WTC11 (cell line): Measurements from ENCODE around the gene MRO. TPM values are rescaled to one million over a fixed set of nuclear protein-coding genes. Genes with fewer than 3 reads are reported as not detected.

ENCODE experiments used
- ATAC-seq: fragments of 200-7000 bp; cut with Tn5 transposase; 2 replicates; pipeline ENCODE4 v1.10.0; 2021; ENCODE audit warnings: mild to moderate bottlenecking, moderate library complexity
- CTCF ChIA-PET: fragments of 300-600 bp; sonication (Branson Sonifier 250); formaldehyde crosslinking; loops from one replicate; lab custom pipeline; 2021; ENCODE audit warnings: antibody characterized with exemption; lab: Charles Lee
- POLR2A ChIA-PET: fragments of 350-600 bp; sonication (Branson Sonifier 250); formaldehyde crosslinking; loops from one replicate; lab custom pipeline; 2021; ENCODE audit warnings: antibody characterized with exemption; lab: Charles Lee
- DNase-seq: peaks from one replicate; pipeline ENCODE4 v3.0.0; 2021; ENCODE audit warnings: low spot score
- H3K27ac Mint-ChIP-seq: 2 replicates; pipeline ENCODE4 v1.8.0; 2021; ENCODE audit warnings: mixed read lengths
- H3K27me3 Mint-ChIP-seq: 2 replicates; pipeline ENCODE4 v1.8.0; 2021; ENCODE audit warnings: low read depth, mild to moderate bottlenecking, moderate library complexity, mixed read lengths
- H3K36me3 Mint-ChIP-seq: 2 replicates; pipeline ENCODE4 v1.8.0; 2021; ENCODE audit warnings: mixed read lengths
- H3K4me1 Mint-ChIP-seq: 2 replicates; pipeline ENCODE4 v1.8.0; 2022; ENCODE audit warnings: mixed read lengths
- H3K4me3 Mint-ChIP-seq: 2 replicates; pipeline ENCODE4 v1.8.0; 2021; ENCODE audit warnings: mild to moderate bottlenecking, moderate library complexity, mixed read lengths
- H3K9me3 Mint-ChIP-seq: 2 replicates; pipeline ENCODE4 v1.8.0; 2021; ENCODE audit warnings: mixed read lengths
- E2F5 ChIP-seq: sonication (generic); formaldehyde crosslinking; IDR thresholded peaks from 2 replicates; pipeline ENCODE4 v1.8.1; 2022; ENCODE audit warnings: mild to moderate bottlenecking, moderate library complexity, missing genetic modification reagents
- NFYB ChIP-seq: sonication (generic); formaldehyde crosslinking; conservative IDR thresholded peaks from 2 replicates; pipeline ENCODE4 v1.8.0; 2022; ENCODE audit warnings: low read depth, missing genetic modification reagents
- PRDM15 ChIP-seq: sonication (generic); formaldehyde crosslinking; IDR thresholded peaks from 2 replicates; pipeline ENCODE4 v1.8.0; 2022; ENCODE audit warnings: missing genetic modification reagents
- USF2 ChIP-seq: sonication (generic); formaldehyde crosslinking; IDR thresholded peaks from 2 replicates; pipeline ENCODE4 v1.8.1; 2023; ENCODE audit warnings: mild to moderate bottlenecking, missing genetic modification reagents, moderate library complexity
- ZNF263 ChIP-seq: sonication (generic); formaldehyde crosslinking; IDR thresholded peaks from 2 replicates; pipeline ENCODE4 v1.8.1; 2022; ENCODE audit warnings: low read depth, mild to moderate bottlenecking, moderate library complexity, missing genetic modification reagents
- ZNF671 ChIP-seq: fragments of 250-450 bp; sonication (Bioruptor Pico); IDR thresholded peaks from 2 replicates; pipeline ENCODE4 v1.8.0; 2021; ENCODE audit warnings: mild to moderate bottlenecking
- total RNA-seq: library from RNA; stranded (reverse); gene quantifications from 3 replicates; pipeline ENCODE4 v1.2.3, GENCODE V29; 2021
- TF ChIP-seq, protein P1 (sequence below): sonication (generic); formaldehyde crosslinking; conservative IDR thresholded peaks from 2 replicates; pipeline ENCODE4 v1.8.1; 2023; ENCODE audit warnings: mild to moderate bottlenecking, low read depth, missing genetic modification reagents, moderate library complexity

MRO gene
- total RNA-seq, 1 experiment from 2014 or later: 2.1 TPM

- no peak overlapping the region for H3K4me3 Mint-ChIP-seq
- H3K9me3 Mint-ChIP-seq: no peaks in the 10 kb centered on the region
- ATAC-seq (no peak), DNase-seq (no peak)
- POLR2A ChIA-PET: no interaction called here
- H3K4me1 Mint-ChIP-seq: no peaks in the 10 kb centered on the region
- no peak overlapping the region for H3K27ac Mint-ChIP-seq
- no peak for TF ChIP-seq NFYB (CRISPR knock-in tag)
- TF ChIP-seq, protein P1, sequence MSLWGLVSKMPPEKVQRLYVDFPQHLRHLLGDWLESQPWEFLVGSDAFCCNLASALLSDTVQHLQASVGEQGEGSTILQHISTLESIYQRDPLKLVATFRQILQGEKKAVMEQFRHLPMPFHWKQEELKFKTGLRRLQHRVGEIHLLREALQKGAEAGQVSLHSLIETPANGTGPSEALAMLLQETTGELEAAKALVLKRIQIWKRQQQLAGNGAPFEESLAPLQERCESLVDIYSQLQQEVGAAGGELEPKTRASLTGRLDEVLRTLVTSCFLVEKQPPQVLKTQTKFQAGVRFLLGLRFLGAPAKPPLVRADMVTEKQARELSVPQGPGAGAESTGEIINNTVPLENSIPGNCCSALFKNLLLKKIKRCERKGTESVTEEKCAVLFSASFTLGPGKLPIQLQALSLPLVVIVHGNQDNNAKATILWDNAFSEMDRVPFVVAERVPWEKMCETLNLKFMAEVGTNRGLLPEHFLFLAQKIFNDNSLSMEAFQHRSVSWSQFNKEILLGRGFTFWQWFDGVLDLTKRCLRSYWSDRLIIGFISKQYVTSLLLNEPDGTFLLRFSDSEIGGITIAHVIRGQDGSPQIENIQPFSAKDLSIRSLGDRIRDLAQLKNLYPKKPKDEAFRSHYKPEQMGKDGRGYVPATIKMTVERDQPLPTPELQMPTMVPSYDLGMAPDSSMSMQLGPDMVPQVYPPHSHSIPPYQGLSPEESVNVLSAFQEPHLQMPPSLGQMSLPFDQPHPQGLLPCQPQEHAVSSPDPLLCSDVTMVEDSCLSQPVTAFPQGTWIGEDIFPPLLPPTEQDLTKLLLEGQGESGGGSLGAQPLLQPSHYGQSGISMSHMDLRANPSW (CRISPR knock-in tag): no peak
- TF ChIP-seq USF2: no peak
- no peak for TF ChIP-seq PRDM15 (CRISPR knock-in tag)
- no peak for TF ChIP-seq E2F5 (CRISPR knock-in tag)
- H3K36me3 Mint-ChIP-seq: no peaks in the 10 kb centered on the region
- CTCF ChIA-PET: no interaction called here
- H3K27me3 Mint-ChIP-seq: peaks cover 2% of the 10 kb centered on the region; the same call in 1 of the 2 replicates
Measured at GRCh38 chr18:50863840-50864375, 44.1 kb upstream of the MRO start.

GRCh38 chr18:50862401-50862800 lies 42.6 kb upstream of the MRO start:
- no peak overlapping the region for H3K4me3 Mint-ChIP-seq
- no peak overlapping the region for H3K27ac Mint-ChIP-seq
- no peak for DNase-seq
- POLR2A ChIA-PET: interaction anchor here (1.1 kb wide), 1 partner anchor 10 kb away, joined by 3 read pairs; no protein-coding TSS in a partner anchor
- H3K9me3 Mint-ChIP-seq: no peaks in the 10 kb centered on the region
- no peaks in the 10 kb centered on the region for H3K36me3 Mint-ChIP-seq
- no peaks in the 10 kb centered on the region for H3K4me1 Mint-ChIP-seq
- peaks cover 2% of the 10 kb centered on the region; the same call in 1 of the 2 replicates for H3K27me3 Mint-ChIP-seq
- no peak for TF ChIP-seq PRDM15 (CRISPR knock-in tag)
- TF ChIP-seq, all 79 proteins: peak for 0
- CTCF ChIA-PET: no interaction called here
- no peak for ATAC-seq

DNA sequence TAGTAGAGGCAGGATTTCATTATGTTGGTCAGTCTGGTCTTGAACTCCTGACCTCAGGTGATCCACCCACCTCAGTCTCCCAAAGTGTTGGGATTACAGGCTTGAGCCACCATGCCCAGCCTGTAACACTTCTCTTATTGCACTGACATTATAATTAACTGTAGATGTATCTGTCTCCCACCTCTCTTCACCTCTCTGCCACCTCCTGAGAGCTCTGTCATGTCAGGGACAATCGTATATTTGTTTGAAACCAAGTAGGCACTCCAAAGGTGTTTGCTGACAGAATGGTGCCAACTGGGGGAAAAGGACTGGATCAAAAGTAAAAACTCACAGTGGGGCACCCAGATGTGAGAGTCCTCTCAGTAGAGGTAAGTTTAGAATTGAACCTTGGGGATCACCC lies 41.8 kb upstream of the MRO start:
- DNase-seq (no peak), ATAC-seq (no peak)
- peaks cover 2% of the 10 kb centered on the region; the same call in 1 of the 2 replicates for H3K27me3 Mint-ChIP-seq
- H3K27ac Mint-ChIP-seq: no peak overlapping the region
- POLR2A ChIA-PET: interaction anchor here (1.1 kb wide), 1 partner anchor 11 kb away, joined by 3 read pairs; no protein-coding TSS in a partner anchor
- TF ChIP-seq ZNF671: no peak
- no peak for TF ChIP-seq USF2
- TF ChIP-seq ZNF263: no peak
- no peaks in the 10 kb centered on the region for H3K9me3 Mint-ChIP-seq
- H3K4me1 Mint-ChIP-seq: no peaks in the 10 kb centered on the region
- no peaks in the 10 kb centered on the region for H3K36me3 Mint-ChIP-seq
- H3K4me3 Mint-ChIP-seq: no peak overlapping the region
- CTCF ChIA-PET: no interaction called here
